Right atrium auricular region (tissue), 2 donors: Measurements from ENCODE around the gene NUP37. TPM values are rescaled to one million over a fixed set of nuclear protein-coding genes. Genes with fewer than 3 reads are reported as not detected.
A peak's percentile ranks its signal among the peaks of the same experiment; 100 is the strongest.
"Not testable (repeated sequence)": the region's sequence is repeated elsewhere in the genome, so short reads cannot be mapped to it uniquely, and the experiment has no call there.

ENCODE experiments used
- DNase-seq: peaks from one replicate; pipeline ENCODE4 v3.0.0-alpha.2; 2019; ENCODE audit warnings: low spot score
- H3K27ac ChIP-seq, 2 donors: fragments of 200-600 bp; sonication (generic); 1 replicate in 1 of 2; 2 replicates in 1 of 2; pipeline ENCODE4 v1.5.1; 2016 to 2019
- H3K27me3 ChIP-seq, 2 donors: fragments of 200-600 bp; sonication (generic); one replicate each; pipeline versions ENCODE4 v1.5.1 to v1.6.0; 2017 to 2019
- H3K36me3 ChIP-seq: fragments of 200-600 bp; sonication (generic); one replicate; pipeline ENCODE4 v1.5.1; 2016
- H3K4me1 ChIP-seq, 2 donors: fragments of 200-600 bp; sonication (generic); one replicate each; pipeline versions ENCODE4 v1.5.1 to v1.6.0; 2017 to 2019
- H3K4me3 ChIP-seq, 2 donors: fragments of 200-600 bp; sonication (generic); 1 replicate in 1 of 2; 2 replicates in 1 of 2; pipeline ENCODE4 v1.5.1; 2017 to 2019; ENCODE audit warnings: mild to moderate bottlenecking in 1 of 2, moderate library complexity in 1 of 2
- H3K9me3 ChIP-seq, 2 donors: fragments of 200-600 bp; sonication (generic); one replicate each; pipeline ENCODE4 v1.5.1; 2019
- CTCF ChIP-seq, 2 donors: fragments of 200-600 bp; sonication (generic); IDR thresholded peaks; one replicate each; pipeline ENCODE4 v1.5.1; 2019; ENCODE audit warnings: antibody characterized with exemption in 2 of 2
- total RNA-seq, 2 donors: library from RNA; depleted of rRNA; stranded (reverse); fragments of >200 nt; gene quantifications; one replicate each; pipeline ENCODE4 v1.1.0, GENCODE V29; 2016

NUP37 gene
- 10 to 100 TPM in 1 of 2 donors, 1 to 10 TPM in 1; 8.1 to 15.4 TPM for total RNA-seq

- Histone ChIP-seq H3K9me3 (no peaks in the 10 kb centered on the region), H3K4me1 (peaks cover 0 to 18% of the 10 kb centered on the region in 2 donors), H3K27me3 (no peaks in the 10 kb centered on the region), H3K27ac (peak within 1 kb of the TSS; percentile 87 to 91), H3K36me3 (peaks cover 19% of the 10 kb centered on the region), H3K4me3 (peak within 1 kb of the TSS; percentile 87 to 95)
- TF ChIP-seq CTCF (IDR thresholded peaks at IDR 0.05), result peak in 1 of 2 donors; percentile 45
- peak; percentile 86 for DNase-seq
Observed at GRCh38 chr12:102119674-102120563, at the start of gene NUP37, which contains the start of gene PARPBP. TSS of gene NUP37 (minus strand) at chr12:102120114. CDS start at chr12:102118518, 1,596 bp downstream. TSS of gene PARPBP (plus strand) at chr12:102120183. CDS start at chr12:102123889, 3,706 bp downstream.

- no peaks in the 10 kb centered on the region for H3K4me1 ChIP-seq
- H3K27me3 ChIP-seq, result no peaks in the 10 kb centered on the region
- no peak overlapping the region for H3K4me3 ChIP-seq
- no peak overlapping the region for H3K27ac ChIP-seq
- no peak for TF ChIP-seq CTCF (IDR thresholded peaks at IDR 0.05)
- DNase-seq, result no peak
- H3K36me3 ChIP-seq, result no peaks in the 10 kb centered on the region
- H3K9me3 ChIP-seq, result no peaks in the 10 kb centered on the region
Observed at GRCh38 chr12:102167821-102168604, 48.1 kb upstream of the NUP37 start.

- no peak for TF ChIP-seq CTCF (IDR thresholded peaks at IDR 0.05)
- Histone ChIP-seq H3K9me3 (no peaks in the 10 kb centered on the region), H3K27me3 (no peaks in the 10 kb centered on the region), H3K27ac (no peak overlapping the region), H3K4me1 (no peaks in the 10 kb centered on the region), H3K36me3 (no peaks in the 10 kb centered on the region), H3K4me3 (no peak overlapping the region)
- no peak for DNase-seq
Observed at GRCh38 chr12:102163383-102163782, 43.5 kb upstream of the NUP37 start.

GRCh38 chr12:102155206-102155605 lies 35.3 kb upstream of the NUP37 start:
- not testable (repeated sequence) for H3K4me3 ChIP-seq, H3K4me1 ChIP-seq, DNase-seq, H3K27ac ChIP-seq, H3K9me3 ChIP-seq, H3K27me3 ChIP-seq, H3K36me3 ChIP-seq

- not testable (repeated sequence) for H3K4me3 ChIP-seq, H3K4me1 ChIP-seq, DNase-seq, H3K36me3 ChIP-seq, H3K27ac ChIP-seq, H3K27me3 ChIP-seq, H3K9me3 ChIP-seq
Observed at GRCh38 chr12:102147062-102147587, 27.2 kb upstream of the NUP37 start.

- Histone ChIP-seq H3K27me3 (no peaks in the 10 kb centered on the region), H3K36me3 (no peaks in the 10 kb centered on the region), H3K9me3 (no peaks in the 10 kb centered on the region), H3K4me1 (no peaks in the 10 kb centered on the region), H3K4me3 (no peak overlapping the region), H3K27ac (no peak overlapping the region)
- no peak for DNase-seq
- TF ChIP-seq CTCF (IDR thresholded peaks at IDR 0.05), result no peak
Observed at GRCh38 chr12:102144221-102144620, 24.3 kb upstream of the NUP37 start.

- not testable (repeated sequence) for H3K4me1 ChIP-seq, H3K9me3 ChIP-seq, H3K36me3 ChIP-seq, DNase-seq, H3K27ac ChIP-seq, H3K4me3 ChIP-seq, H3K27me3 ChIP-seq
Observed at GRCh38 chr12:102142866-102143373, 23.0 kb upstream of the NUP37 start.

GRCh38 chr12:102137619-102138018 lies 17.7 kb upstream of the NUP37 start:
- not testable (repeated sequence) for H3K27me3 ChIP-seq, H3K27ac ChIP-seq, H3K4me3 ChIP-seq, H3K9me3 ChIP-seq, DNase-seq, H3K36me3 ChIP-seq, H3K4me1 ChIP-seq

GRCh38 chr12:102131442-102131841 lies 11.5 kb upstream of the NUP37 start:
- not testable (repeated sequence) for H3K27ac ChIP-seq, H3K36me3 ChIP-seq, DNase-seq, H3K27me3 ChIP-seq, H3K4me3 ChIP-seq, H3K4me1 ChIP-seq, H3K9me3 ChIP-seq

- H3K9me3 ChIP-seq, DNase-seq, H3K27ac ChIP-seq, H3K4me3 ChIP-seq, H3K4me1 ChIP-seq, H3K27me3 ChIP-seq, H3K36me3 ChIP-seq: not testable (repeated sequence)
Observed at GRCh38 chr12:102130720-102131119, 10.8 kb upstream of the NUP37 start.
